PC-3 (cell line): ENCODE results near the gene EXOC6B. TPM values are rescaled to one million over a fixed set of nuclear protein-coding genes. Genes with fewer than 3 reads are reported as not detected.
A peak's percentile ranks its signal among the peaks of the same experiment; 100 is the strongest.

ENCODE experiments used
- ATAC-seq: fragments of 200-7000 bp; cut with Tn5 transposase; 2 replicates; pipeline ENCODE4 v1.9.1; 2020; ENCODE audit warnings: mild to moderate bottlenecking, moderate library complexity
- BruUV-seq: library from RNA; stranded (reverse); fragments of 400-500 nt; replicated peaks from 2 replicates; lab custom pipeline; 2021; lab: Mats Ljungman, UMichigan
- CTCF ChIA-PET: fragments of 300-600 bp; sonication (Branson Sonifier 250); formaldehyde crosslinking; loops from one replicate; lab custom pipeline; 2022; ENCODE audit warnings: antibody characterized with exemption; lab: Charles Lee
- POLR2A ChIA-PET: fragments of 300-600 bp; sonication (Branson Sonifier 250); formaldehyde crosslinking; loops from one replicate; lab custom pipeline; 2022; ENCODE audit warnings: antibody characterized with exemption; ENCODE audit not compliant: unreplicated experiment; lab: Charles Lee
- DNase-seq: peaks from one replicate; pipeline ENCODE4 v3.0.0-alpha.2; 2015
- H2AFZ ChIP-seq: fragments of 300-600 bp; sonication (generic); 2 replicates; pipeline ENCODE4 v1.6.0; 2016; ENCODE audit warnings: antibody characterized with exemption, low read length
- H3F3A ChIP-seq: fragments of 300-600 bp; sonication (generic); one replicate; pipeline ENCODE4 v1.6.0; 2017; ENCODE audit warnings: antibody characterized with exemption, low read length, control low read depth, mild to moderate bottlenecking; ENCODE audit not compliant: unreplicated experiment
- H3K27ac ChIP-seq: fragments of 300-600 bp; sonication (generic); 2 replicates; pipeline ENCODE4 v1.5.1; 2016; ENCODE audit warnings: mild to moderate bottlenecking, low read length
- H3K27me3 ChIP-seq: fragments of 300-600 bp; sonication (generic); 2 replicates; pipeline ENCODE4 v1.6.1; 2016; ENCODE audit warnings: low read length, mixed read lengths
- H3K36me3 ChIP-seq: fragments of 300-600 bp; sonication (generic); 2 replicates; pipeline ENCODE4 v1.6.1; 2016; ENCODE audit warnings: low read depth, mixed run types, low read length, mixed read lengths
- H3K4me1 ChIP-seq: fragments of 300-600 bp; sonication (generic); 2 replicates; pipeline ENCODE4 v1.5.1; 2016; ENCODE audit warnings: low read length; ENCODE audit not compliant: insufficient read depth
- H3K4me2 ChIP-seq: fragments of 300-600 bp; sonication (generic); 2 replicates; pipeline ENCODE4 v1.6.0; 2016; ENCODE audit warnings: low read length
- H3K4me3 ChIP-seq: fragments of 300-600 bp; sonication (generic); 2 replicates; pipeline ENCODE4 v1.5.1; 2016; ENCODE audit warnings: mild to moderate bottlenecking, low read length, mixed read lengths
- H3K79me2 ChIP-seq: fragments of 300-600 bp; sonication (generic); 2 replicates; pipeline ENCODE4 v1.6.1; 2017; ENCODE audit warnings: low read length, mixed read lengths
- H3K9ac ChIP-seq: fragments of 300-600 bp; sonication (generic); 2 replicates; pipeline ENCODE4 v1.6.0; 2016; ENCODE audit warnings: mild to moderate bottlenecking, low read length
- H3K9me2 ChIP-seq: fragments of 300-600 bp; sonication (generic); replicated peaks from 2 replicates; pipeline ENCODE4 v1.6.1; 2016; ENCODE audit warnings: mixed run types, low read length, mixed read lengths
- H3K9me3 ChIP-seq: fragments of 300-600 bp; sonication (generic); 2 replicates; pipeline ENCODE4 v1.6.1; 2016; ENCODE audit warnings: low read length, mixed read lengths
- H4K20me1 ChIP-seq: fragments of 300-600 bp; sonication (generic); 2 replicates; pipeline ENCODE4 v1.6.1; 2016; ENCODE audit warnings: low read length, mixed read lengths
- EZH2 ChIP-seq: fragments of 300-600 bp; sonication (generic); IDR thresholded peaks from one replicate; pipeline ENCODE4 v1.6.1; 2017; ENCODE audit warnings: antibody characterized with exemption, mild to moderate bottlenecking, low read length; ENCODE audit not compliant: unreplicated experiment
- EZH2phosphoT487 ChIP-seq: fragments of 300-600 bp; sonication (generic); IDR thresholded peaks from 2 replicates; pipeline ENCODE4 v1.6.1; 2018; ENCODE audit warnings: mild to moderate bottlenecking, antibody characterized with exemption, low read length, borderline replicate concordance
- intact Hi-C: fragments of 100-400 bp; cut with micrococcal nuclease; formaldehyde crosslinking; loops from 2 replicates; pipeline ENCODE4 v1.9.0; 2023
- total RNA-seq: library from RNA; depleted of rRNA; stranded (reverse); fragments of >200 nt; gene quantifications from 2 replicates; pipeline ENCODE4 v1.2.3, GENCODE V29; 2014
- TF ChIP-seq, protein P1 (sequence below): fragments of 300-600 bp; sonication (generic); conservative IDR thresholded peaks from 2 replicates; pipeline ENCODE4 v1.5.1; 2017; ENCODE audit warnings: antibody characterized with exemption, low read depth, mild to moderate bottlenecking, low read length

EXOC6B gene
- total RNA-seq, 1 experiment from 2014 or later, result 13.9 TPM

DNA sequence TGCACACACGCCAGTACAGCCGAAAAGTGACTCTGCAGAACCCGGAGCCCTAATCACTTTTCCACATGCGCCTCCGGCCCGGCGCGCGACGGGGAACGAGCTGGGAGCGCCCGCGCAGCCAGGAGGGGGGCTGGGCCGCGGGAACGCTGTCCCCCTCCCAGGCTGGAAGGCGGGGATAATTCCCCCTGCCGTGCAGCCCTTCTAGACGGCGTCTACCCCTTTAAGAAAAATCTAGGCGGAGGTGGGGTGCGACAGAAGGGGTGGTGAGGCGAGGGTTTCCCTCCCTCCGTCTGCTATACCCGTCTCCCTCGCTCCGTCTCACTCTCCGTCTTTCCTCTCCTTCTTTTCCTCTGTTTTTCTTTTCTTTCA is 680.6 kb downstream of the EXOC6B start:
- CTCF ChIA-PET, result no interaction called here
- POLR2A ChIA-PET, result no interaction called here
- H3K79me2 ChIP-seq, result no peaks in the 10 kb centered on the region
- intact Hi-C loops, result no loop called here
- peak overlapping the region; percentile 83 for H3K4me3 ChIP-seq
- H3F3A ChIP-seq, result no peaks in the 10 kb centered on the region
- BruUV-seq, result no TSS peak
- TF ChIP-seq EZH2 (no peak), EZH2phosphoT487 (no peak)
- TF ChIP-seq, protein P1, sequence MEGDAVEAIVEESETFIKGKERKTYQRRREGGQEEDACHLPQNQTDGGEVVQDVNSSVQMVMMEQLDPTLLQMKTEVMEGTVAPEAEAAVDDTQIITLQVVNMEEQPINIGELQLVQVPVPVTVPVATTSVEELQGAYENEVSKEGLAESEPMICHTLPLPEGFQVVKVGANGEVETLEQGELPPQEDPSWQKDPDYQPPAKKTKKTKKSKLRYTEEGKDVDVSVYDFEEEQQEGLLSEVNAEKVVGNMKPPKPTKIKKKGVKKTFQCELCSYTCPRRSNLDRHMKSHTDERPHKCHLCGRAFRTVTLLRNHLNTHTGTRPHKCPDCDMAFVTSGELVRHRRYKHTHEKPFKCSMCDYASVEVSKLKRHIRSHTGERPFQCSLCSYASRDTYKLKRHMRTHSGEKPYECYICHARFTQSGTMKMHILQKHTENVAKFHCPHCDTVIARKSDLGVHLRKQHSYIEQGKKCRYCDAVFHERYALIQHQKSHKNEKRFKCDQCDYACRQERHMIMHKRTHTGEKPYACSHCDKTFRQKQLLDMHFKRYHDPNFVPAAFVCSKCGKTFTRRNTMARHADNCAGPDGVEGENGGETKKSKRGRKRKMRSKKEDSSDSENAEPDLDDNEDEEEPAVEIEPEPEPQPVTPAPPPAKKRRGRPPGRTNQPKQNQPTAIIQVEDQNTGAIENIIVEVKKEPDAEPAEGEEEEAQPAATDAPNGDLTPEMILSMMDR, result no peak
- no peaks in the 10 kb centered on the region for H3K36me3 ChIP-seq
- H2AFZ ChIP-seq, result peak overlapping the region; percentile 91
- no peaks in the 10 kb centered on the region for H3K9me3 ChIP-seq
- no peaks in the 10 kb centered on the region for H4K20me1 ChIP-seq
- H3K4me2 ChIP-seq, result peak overlapping the region; percentile 98
- H3K9ac ChIP-seq, result peak overlapping the region; percentile 27; the same call in 1 of the 2 replicates
- H3K9me2 ChIP-seq, result no peaks in the 10 kb centered on the region
- H3K27me3 ChIP-seq, result peaks cover 29% of the 10 kb centered on the region
- DNase-seq (peak; percentile 46), ATAC-seq (peak; percentile 31)
- H3K27ac ChIP-seq, result no peak overlapping the region
- peaks cover 24% of the 10 kb centered on the region for H3K4me1 ChIP-seq

DNA sequence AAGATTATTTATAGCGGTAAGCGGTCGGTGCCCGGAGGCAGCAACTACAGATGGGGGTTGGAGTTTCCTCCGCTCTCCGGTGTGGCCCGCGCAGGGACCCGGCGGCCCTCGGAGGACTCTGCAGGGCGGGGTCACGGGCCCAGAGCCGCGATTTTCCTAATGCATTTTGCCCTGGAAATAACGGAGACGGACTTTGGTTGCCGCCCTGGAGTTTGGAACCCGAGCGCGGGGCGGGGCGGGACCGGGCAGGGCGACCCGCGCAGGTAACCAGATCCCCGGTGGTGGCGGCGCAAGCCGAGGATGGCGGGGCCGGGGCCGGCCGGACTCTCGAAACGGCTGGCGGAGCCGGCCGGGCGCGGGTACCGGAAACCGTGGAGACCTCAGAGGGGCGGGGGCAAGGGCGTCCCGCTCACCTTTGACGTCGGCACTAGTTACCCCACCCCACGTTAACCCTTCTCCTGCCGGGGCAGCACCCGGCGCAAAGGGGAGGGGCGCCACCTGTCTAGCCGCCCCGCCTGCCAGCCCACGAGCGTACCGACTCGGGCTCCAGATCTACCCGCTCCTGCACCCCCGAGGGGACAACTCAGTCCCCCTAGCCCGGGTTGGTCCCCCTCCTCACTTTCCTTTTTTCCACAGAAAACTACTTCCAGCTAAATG is 681.1 kb downstream of the EXOC6B start:
- peak overlapping the region; percentile 27; the same call in 1 of the 2 replicates for H3K9ac ChIP-seq
- peak overlapping the region; percentile 91 for H2AFZ ChIP-seq
- intact Hi-C loops, result no loop called here
- H3K27me3 ChIP-seq, result peaks cover 25% of the 10 kb centered on the region
- no peaks in the 10 kb centered on the region for H4K20me1 ChIP-seq
- no peaks in the 10 kb centered on the region for H3K79me2 ChIP-seq
- peak; percentile 39 for ATAC-seq
- H3K4me2 ChIP-seq, result peak overlapping the region; percentile 98
- H3K9me2 ChIP-seq, result no peaks in the 10 kb centered on the region
- no peaks in the 10 kb centered on the region for H3K9me3 ChIP-seq
- TF ChIP-seq EZH2phosphoT487, result no peak
- TF ChIP-seq, protein P1, result no peak
- TF ChIP-seq EZH2, result no peak
- ChIA-PET CTCF (no interaction called here), POLR2A (no interaction called here)
- BruUV-seq, result no TSS peak
- H3K36me3 ChIP-seq, result no peaks in the 10 kb centered on the region
- peak; percentile 59 for DNase-seq
- peak overlapping the region; percentile 83 for H3K4me3 ChIP-seq
- no peaks in the 10 kb centered on the region for H3F3A ChIP-seq
- peaks cover 20% of the 10 kb centered on the region for H3K4me1 ChIP-seq
- H3K27ac ChIP-seq, result no peak overlapping the region

DNA sequence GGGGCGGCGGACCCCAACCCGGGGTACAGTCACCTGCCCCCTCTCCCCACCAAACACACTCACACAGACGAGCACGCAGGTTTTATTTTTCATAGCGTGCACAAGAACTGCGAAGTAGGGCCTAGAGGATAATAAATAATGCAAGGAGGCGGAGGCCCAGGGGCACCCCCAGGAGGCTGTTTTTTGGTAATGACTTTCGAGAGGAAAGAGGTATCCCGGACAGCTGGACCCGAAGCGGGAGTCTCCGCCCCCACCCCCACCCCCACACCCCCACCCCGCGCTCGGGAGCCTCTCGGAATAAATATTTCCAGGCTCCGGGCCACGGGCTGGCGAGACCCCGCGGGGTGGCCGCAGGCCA is 681.6 kb downstream of the EXOC6B start:
- peak overlapping the region; percentile 98 for H3K4me2 ChIP-seq
- H3F3A ChIP-seq, result no peaks in the 10 kb centered on the region
- H3K27ac ChIP-seq, result no peak overlapping the region
- H3K27me3 ChIP-seq, result peaks cover 20% of the 10 kb centered on the region
- no peak for TF ChIP-seq EZH2phosphoT487
- TF ChIP-seq, protein P1, result no peak
- BruUV-seq, result no TSS peak
- no peaks in the 10 kb centered on the region for H3K36me3 ChIP-seq
- H3K9ac ChIP-seq, result no peak overlapping the region
- no peaks in the 10 kb centered on the region for H3K79me2 ChIP-seq
- H4K20me1 ChIP-seq, result no peaks in the 10 kb centered on the region
- no peaks in the 10 kb centered on the region for H3K9me2 ChIP-seq
- ChIA-PET CTCF (no interaction called here), POLR2A (no interaction called here)
- H2AFZ ChIP-seq, result peak overlapping the region; percentile 91
- DNase-seq (no peak), ATAC-seq (no peak)
- intact Hi-C loops, result no loop called here
- H3K4me3 ChIP-seq, result peak overlapping the region; percentile 83
- peaks cover 15% of the 10 kb centered on the region for H3K4me1 ChIP-seq
- H3K9me3 ChIP-seq, result no peaks in the 10 kb centered on the region
